ENCODE measurements around the gene XG.

The XG gene

DNA sequence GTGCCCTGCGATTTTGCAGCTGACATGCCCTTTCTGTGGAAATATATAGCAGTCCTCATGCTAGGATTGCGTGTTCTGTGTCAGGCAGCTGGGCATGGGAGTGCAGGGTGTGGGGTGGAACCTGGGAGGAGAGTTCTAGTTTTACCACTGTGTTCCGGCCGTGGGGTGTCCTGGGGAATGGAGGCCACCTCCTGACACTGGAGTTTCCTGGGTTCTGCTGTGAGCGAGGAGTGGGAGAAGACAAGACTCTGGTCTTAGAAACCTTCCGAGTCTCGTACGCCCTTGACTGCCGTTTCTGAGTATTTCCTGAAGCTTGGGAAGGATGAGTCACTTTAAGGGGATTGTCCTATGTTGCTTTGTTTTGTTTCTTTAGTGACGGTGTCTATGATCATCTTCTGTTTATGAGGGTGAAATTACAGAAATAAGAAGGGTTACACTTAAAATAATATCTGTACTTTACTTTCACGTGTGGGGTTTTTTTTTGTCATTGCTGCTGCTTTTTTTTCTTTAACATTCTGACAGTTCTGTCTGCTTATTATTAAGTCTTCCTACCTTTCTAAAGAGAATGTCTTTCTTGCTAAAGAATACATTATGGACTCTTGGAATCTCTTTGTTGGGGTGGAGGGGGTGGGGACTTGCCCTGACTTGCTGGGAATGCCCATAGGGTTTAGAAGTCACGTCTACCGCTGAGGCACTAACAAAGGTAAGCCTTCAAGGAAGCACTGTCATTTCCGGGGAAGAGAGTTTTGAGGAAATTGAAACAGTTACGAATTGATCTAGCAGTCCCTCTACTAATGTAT, 41.6 kb upstream of the XG start:
- peaks cover 22 to 38% (median 30%) of the 10 kb centered on the region in 11 experiments; a peak in 21 of 22 replicates for H3K36me3 ChIP-seq
- H3K4me2 ChIP-seq: peak overlapping the region; percentile 84 to 99 (median 91)
- TF ChIP-seq Cebpa-rat (IDR thresholded peaks at IDR 0.05): no peak
- H3K4me3 ChIP-seq: peak overlapping the region; percentile 25 to 52 (median 38); a peak in 18 of 20 replicates
- peak overlapping the region; percentile 81 to 95 (median 87) for H3K27ac ChIP-seq
- no peaks in the 10 kb centered on the region for H3K27me3 ChIP-seq
- H3K9me3 ChIP-seq (replicated peaks in 1 of 11): no peaks in the 10 kb centered on the region
- H3K9ac ChIP-seq: peak overlapping the region; percentile 70 to 82 (median 76)
- H4K20me1 ChIP-seq: peaks cover 10 to 98% (median 16%) of the 10 kb centered on the region in 11 experiments; a peak in 15 of 22 replicates
- peaks cover 91 to 98% (median 96%) of the 10 kb centered on the region in 10 experiments for H3K4me1 ChIP-seq

DNA sequence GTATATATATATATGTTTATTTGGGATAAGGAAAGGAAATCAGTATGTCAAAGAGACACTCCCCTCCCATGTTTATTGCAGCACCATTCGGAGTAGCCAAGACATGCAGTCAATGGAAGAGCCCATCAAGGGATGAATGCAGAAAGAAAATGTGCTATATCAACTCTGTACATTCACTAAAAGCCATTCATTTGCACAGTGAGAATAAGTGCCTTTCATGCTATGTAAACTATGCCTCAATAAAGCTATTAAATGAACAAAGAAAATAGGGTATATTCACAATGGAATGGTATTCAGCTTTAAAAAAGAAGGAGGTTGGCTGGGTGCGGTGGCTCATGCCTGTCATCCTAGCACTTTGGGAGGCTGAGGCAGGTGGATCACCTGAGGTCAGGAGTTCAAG, 40.4 kb upstream of the XG start:
- peaks cover 91 to 98% (median 96%) of the 10 kb centered on the region in 10 experiments for H3K4me1 ChIP-seq
- H3K9ac ChIP-seq: no peak overlapping the region
- peaks cover 10 to 98% (median 16%) of the 10 kb centered on the region in 11 experiments; a peak in 15 of 22 replicates for H4K20me1 ChIP-seq
- peak overlapping the region in 5 of 11 experiments; percentile 12 to 53 (median 22); a peak in 6 of 22 replicates for H3K27ac ChIP-seq
- H3K4me3 ChIP-seq: no peak overlapping the region
- H3K27me3 ChIP-seq: no peaks in the 10 kb centered on the region
- peaks cover 16 to 48% (median 37%) of the 10 kb centered on the region in 11 experiments; a peak in 21 of 22 replicates for H3K36me3 ChIP-seq
- no peak for TF ChIP-seq Cebpa-rat (IDR thresholded peaks at IDR 0.05)
- no peaks in the 10 kb centered on the region for H3K9me3 ChIP-seq (replicated peaks in 1 of 11)
- H3K4me2 ChIP-seq: peak overlapping the region in 8 of 11 experiments; percentile 8 to 96 (median 90); a peak in 12 of 22 replicates

DNA sequence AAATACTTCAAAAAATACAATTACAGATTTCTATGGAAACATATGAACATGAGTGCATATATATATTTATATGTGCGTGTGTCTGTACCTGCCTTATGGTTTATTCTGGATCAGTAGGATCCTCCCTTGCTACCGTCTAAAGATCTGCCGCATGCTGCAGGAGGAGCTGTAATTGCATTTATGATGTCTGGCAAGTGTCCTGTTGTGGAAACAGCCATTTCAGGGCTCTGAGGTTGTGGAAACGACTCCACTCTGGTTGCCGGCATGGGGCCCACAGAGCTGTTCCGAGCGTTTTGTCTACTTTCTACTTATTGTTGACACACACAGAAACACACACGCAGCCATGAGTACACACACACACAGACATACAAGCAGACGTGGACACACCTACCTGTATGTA, 39.4 kb upstream of the XG start:
- Histone ChIP-seq H3K4me1 (peaks cover 93 to 100% (median 98%) of the 10 kb centered on the region in 10 experiments), H3K36me3 (peaks cover 16 to 58% (median 45%) of the 10 kb centered on the region in 11 experiments; a peak in 21 of 22 replicates), H3K27me3 (no peaks in the 10 kb centered on the region), H3K4me2 (peak overlapping the region in 8 of 11 experiments; percentile 75 to 96 (median 92); a peak in 16 of 22 replicates), H4K20me1 (peaks cover 10 to 100% (median 16%) of the 10 kb centered on the region in 11 experiments; a peak in 15 of 22 replicates), H3K9ac (no peak overlapping the region), H3K4me3 (no peak overlapping the region), H3K27ac (peak overlapping the region in 3 of 11 experiments; percentile 11 to 80 (median 22); a peak in 3 of 22 replicates), H3K9me3 (replicated peaks in 1 of 11) (no peaks in the 10 kb centered on the region)
- TF ChIP-seq Cebpa-rat (IDR thresholded peaks at IDR 0.05): no peak

DNA sequence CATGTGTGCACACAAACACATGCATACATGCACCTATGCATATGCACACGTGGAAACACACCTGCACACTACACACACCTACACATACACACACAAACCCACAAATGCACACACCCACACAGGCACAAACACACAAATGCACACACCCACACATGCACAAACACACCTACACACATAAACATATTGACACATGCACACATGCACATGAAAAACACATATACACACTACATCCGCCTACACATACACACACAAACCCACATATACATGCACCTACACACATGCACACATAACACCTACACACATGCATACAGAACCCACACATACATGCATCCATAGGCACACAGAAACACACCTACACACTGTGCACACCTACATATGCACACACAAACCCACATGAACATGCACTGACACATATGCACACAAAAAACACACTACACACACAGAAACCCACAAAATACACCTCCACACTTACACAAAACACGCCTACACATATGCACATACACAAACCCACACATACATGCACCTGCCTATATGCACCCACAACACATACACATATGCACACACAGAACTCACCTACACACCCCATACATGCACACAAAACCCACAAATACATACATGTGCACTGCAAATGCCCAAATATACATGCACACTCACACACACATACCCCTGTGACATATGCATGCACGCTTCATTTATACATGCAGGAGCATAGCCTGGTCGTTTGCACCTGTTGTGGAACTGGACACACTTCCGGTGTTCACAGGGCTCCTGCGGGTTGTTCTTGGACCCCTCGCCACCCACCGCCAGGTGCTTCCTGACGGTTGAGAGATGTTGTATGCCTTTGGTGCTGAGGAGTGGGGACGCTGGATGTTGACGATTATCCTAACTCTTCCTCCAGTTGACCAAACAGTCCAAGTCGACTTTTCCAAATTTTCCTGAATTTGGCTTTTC, 38.7 kb upstream of the XG start:
- H3K36me3 ChIP-seq: peaks cover 21 to 65% (median 52%) of the 10 kb centered on the region in 11 experiments; a peak in 21 of 22 replicates
- H3K4me1 ChIP-seq: peaks cover 88 to 100% (median 98%) of the 10 kb centered on the region in 10 experiments
- TF ChIP-seq Cebpa-rat (IDR thresholded peaks at IDR 0.05): no peak

DNA sequence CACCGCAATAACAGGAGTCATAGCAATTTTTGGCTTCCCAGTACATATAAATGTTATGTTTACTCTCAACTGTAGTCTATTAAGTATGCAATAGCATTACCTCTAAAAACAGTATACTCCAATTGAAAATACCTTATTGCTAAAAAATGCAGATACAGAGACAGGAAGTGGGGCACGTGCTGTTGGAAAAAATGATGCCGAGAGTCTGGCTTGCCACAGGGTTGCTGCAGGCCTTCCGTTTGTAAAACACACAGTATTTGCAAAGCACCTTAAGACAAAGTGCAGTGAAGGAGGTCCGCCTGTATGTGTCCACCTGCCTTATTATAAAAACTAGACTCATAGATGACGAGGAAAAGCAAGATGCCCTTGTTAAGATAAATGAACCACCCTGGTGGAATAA, 37.3 kb upstream of the XG start:
- H3K9ac ChIP-seq: peak overlapping the region in 8 of 11 experiments; percentile 4 to 66 (median 48); a peak in 12 of 22 replicates
- peak overlapping the region in 4 of 10 experiments; percentile 1 to 17 (median 12); a peak in 2 of 20 replicates for H3K4me3 ChIP-seq
- peaks cover 2 to 86% (median 5%) of the 10 kb centered on the region in 11 experiments; a peak in 14 of 22 replicates for H4K20me1 ChIP-seq
- H3K36me3 ChIP-seq: peaks cover 33 to 74% (median 66%) of the 10 kb centered on the region in 11 experiments
- peaks cover 0 to 11% (median 0%) of the 10 kb centered on the region in 11 experiments; a peak in 5 of 22 replicates for H3K9me3 ChIP-seq (replicated peaks in 1 of 11)
- no peaks in the 10 kb centered on the region for H3K27me3 ChIP-seq
- TF ChIP-seq Cebpa-rat (IDR thresholded peaks at IDR 0.05): no peak
- H3K27ac ChIP-seq: peak overlapping the region in 10 of 11 experiments; percentile 2 to 80 (median 64); a peak in 17 of 22 replicates
- peaks cover 74 to 99% (median 93%) of the 10 kb centered on the region in 10 experiments for H3K4me1 ChIP-seq
- H3K4me2 ChIP-seq: peak overlapping the region; percentile 66 to 96 (median 84)

More for the DNA sequence above, 38.7 kb upstream of the XG start:
- Histone ChIP-seq H3K27me3 (no peaks in the 10 kb centered on the region), H3K4me3 (peak overlapping the region in 4 of 10 experiments; percentile 8 to 32 (median 14); a peak in 5 of 20 replicates), H3K9me3 (replicated peaks in 1 of 11) (peaks cover 0 to 1% (median 0%) of the 10 kb centered on the region in 11 experiments; a peak in 1 of 22 replicates), H3K27ac (peak overlapping the region in 7 of 11 experiments; percentile 32 to 80 (median 76); a peak in 14 of 22 replicates), H3K9ac (peak overlapping the region in 4 of 11 experiments; percentile 5 to 58 (median 36); a peak in 5 of 22 replicates), H3K4me2 (peak overlapping the region; percentile 50 to 96 (median 90); a peak in 21 of 22 replicates), H4K20me1 (peaks cover 10 to 94% (median 16%) of the 10 kb centered on the region in 11 experiments; a peak in 15 of 22 replicates)

DNA sequence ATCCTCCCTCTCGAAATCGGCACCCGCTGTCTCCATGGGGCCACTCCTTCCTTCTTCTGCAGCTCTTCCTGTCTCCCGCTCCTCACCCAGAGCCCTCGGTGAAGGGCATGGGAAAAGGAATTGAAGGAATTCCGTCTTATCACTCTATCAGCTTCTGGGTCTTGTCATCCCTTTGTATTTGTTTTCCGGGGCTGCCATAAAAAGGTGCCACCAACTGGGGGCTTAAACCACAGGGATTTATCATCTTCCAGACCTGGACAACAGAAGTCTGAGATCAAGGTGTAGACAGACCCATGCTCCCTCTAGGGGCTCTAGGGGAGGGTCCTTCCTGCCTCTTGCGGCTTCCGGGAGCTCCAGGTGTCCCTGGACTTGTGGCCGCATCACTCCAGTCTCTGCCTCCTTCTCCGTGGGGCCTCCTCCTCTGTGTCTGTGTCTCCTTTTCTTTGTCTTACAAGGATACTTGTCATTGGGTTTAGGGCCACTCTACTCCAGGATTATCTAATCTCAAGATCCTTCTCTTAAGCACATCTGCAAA, 36.7 kb upstream of the XG start:
- no peak for TF ChIP-seq Cebpa-rat (IDR thresholded peaks at IDR 0.05)
- Histone ChIP-seq H3K4me1 (peaks cover 68 to 99% (median 88%) of the 10 kb centered on the region in 10 experiments), H3K9ac (peak overlapping the region in 8 of 11 experiments; percentile 4 to 66 (median 48); a peak in 13 of 22 replicates), H3K36me3 (peaks cover 39 to 79% (median 72%) of the 10 kb centered on the region in 11 experiments), H4K20me1 (peaks cover 0 to 80% (median 0%) of the 10 kb centered on the region in 11 experiments; a peak in 10 of 22 replicates), H3K4me2 (peak overlapping the region; percentile 66 to 96 (median 84)), H3K9me3 (replicated peaks in 1 of 11) (peaks cover 0 to 13% (median 0%) of the 10 kb centered on the region in 11 experiments; a peak in 5 of 22 replicates), H3K27me3 (no peaks in the 10 kb centered on the region), H3K27ac (peak overlapping the region in 10 of 11 experiments; percentile 2 to 80 (median 64); a peak in 16 of 22 replicates), H3K4me3 (peak overlapping the region in 4 of 10 experiments; percentile 1 to 17 (median 12); a peak in 2 of 20 replicates)

DNA sequence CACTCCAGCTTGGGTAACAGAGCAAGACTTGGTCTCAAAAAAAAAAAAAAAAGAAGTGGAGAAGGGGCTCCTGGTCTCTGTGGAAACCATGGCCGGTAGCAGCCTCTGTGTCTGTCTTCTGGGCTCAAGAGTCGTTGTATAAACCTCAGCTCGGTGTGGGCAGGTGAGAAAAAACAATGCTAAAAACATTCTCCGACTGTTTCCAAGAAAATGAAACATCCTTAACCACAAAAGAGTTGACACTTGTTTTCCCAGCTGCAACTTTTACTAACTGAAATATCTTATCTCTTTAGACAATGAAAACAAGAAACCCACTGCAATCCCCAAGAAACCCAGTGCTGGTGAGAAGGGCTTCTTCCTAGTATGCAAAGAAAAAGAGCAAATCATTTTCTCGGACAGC, 34.5 kb upstream of the XG start:
- Histone ChIP-seq H3K36me3 (peaks cover 54 to 91% (median 84%) of the 10 kb centered on the region in 11 experiments), H3K4me2 (peak overlapping the region; percentile 54 to 96 (median 84); a peak in 21 of 22 replicates), H3K9ac (peak overlapping the region in 8 of 11 experiments; percentile 10 to 66 (median 41); a peak in 11 of 22 replicates), H3K27ac (peak overlapping the region in 8 of 11 experiments; percentile 47 to 80 (median 67); a peak in 16 of 22 replicates), H3K4me1 (peaks cover 51 to 86% (median 68%) of the 10 kb centered on the region in 10 experiments), H4K20me1 (peaks cover 0 to 58% (median 0%) of the 10 kb centered on the region in 11 experiments; a peak in 8 of 22 replicates), H3K27me3 (no peaks in the 10 kb centered on the region), H3K4me3 (0 out of 20 replicates have a peak overlapping the region, but pooled peaks of 1 of the 10 experiments have one; percentile 21), H3K9me3 (replicated peaks in 1 of 11) (peaks cover 0 to 13% (median 0%) of the 10 kb centered on the region in 11 experiments; a peak in 5 of 22 replicates)
- 0 out of 22 replicates have a peak, but pooled peaks of 2 of the 11 experiments have one; percentile 18 to 21 for TF ChIP-seq Cebpa-rat (IDR thresholded peaks at IDR 0.05)

Data from BLaER1 treated with 17β-estradiol and CSF1 and Interleukin-3, amounts not matched to agents 10 nM and 100 nM (cell line).